HepG2 (cell line): Measurements from ENCODE around the gene STK25. TPM values are rescaled to one million over a fixed set of nuclear protein-coding genes. Genes with fewer than 3 reads are reported as not detected.
A peak's percentile ranks its signal among the peaks of the same experiment; 100 is the strongest.

Source experiments
- ARHGAP35 ChIP-seq: sonication (generic); formaldehyde crosslinking; IDR thresholded peaks from 2 replicates; pipeline ENCODE4 v1.9.0; 2022; ENCODE audit warnings: mild to moderate bottlenecking, inconsistent platforms, moderate library complexity, missing genetic modification reagents, borderline replicate concordance
- ARID3A ChIP-seq: IDR thresholded peaks from 2 replicates; pipeline ENCODE4 v1.6.1; 2012; ENCODE audit warnings: low read depth, low read length, improper control_type of control experiment
- ATF7-NPFF ChIP-seq: sonication (generic); formaldehyde crosslinking; IDR thresholded peaks from 2 replicates; pipeline ENCODE4 v1.8.1; 2023; ENCODE audit warnings: mild to moderate bottlenecking, low read depth, missing genetic modification reagents, moderate library complexity
- FOXO1 ChIP-seq: sonication (generic); formaldehyde crosslinking; IDR thresholded peaks from 2 replicates; pipeline ENCODE4 v1.4.0; 2020; ENCODE audit warnings: missing genetic modification reagents
- IKZF1 ChIP-seq: fragments of 450-650 bp; IDR thresholded peaks from 2 replicates; pipeline ENCODE4 v1.7.1; 2016
- KAT7 ChIP-seq: IDR thresholded peaks from 2 replicates; pipeline ENCODE4 v1.6.1; 2018; ENCODE audit warnings: borderline replicate concordance, missing compliant biosample characterization
- KLF12 ChIP-seq: sonication (generic); formaldehyde crosslinking; IDR thresholded peaks from 2 replicates; pipeline ENCODE4 v1.4.0; 2020; ENCODE audit warnings: missing genetic modification reagents, borderline replicate concordance
- KLF9 ChIP-seq: IDR thresholded peaks from 2 replicates; pipeline ENCODE4 v1.6.1; 2016; ENCODE audit warnings: low read depth
- PBX2 ChIP-seq: IDR thresholded peaks from 2 replicates; pipeline ENCODE4 v1.6.1; 2016; ENCODE audit warnings: control low read depth
- RBFOX2 ChIP-seq: fragments of 200-400 bp; formaldehyde crosslinking; IDR thresholded peaks from 2 replicates; pipeline ENCODE4 v1.6.1; 2017; ENCODE audit warnings: low read depth, mild to moderate bottlenecking, low read length
- RBM39 ChIP-seq: fragments of 200-400 bp; formaldehyde crosslinking; IDR thresholded peaks from one replicate; pipeline ENCODE4 v1.6.1; 2018; ENCODE audit warnings: antibody characterized with exemption, mild to moderate bottlenecking, low read depth, low read length; ENCODE audit not compliant: poor library complexity, severe bottlenecking
- RCOR2 ChIP-seq: IDR thresholded peaks from 2 replicates; pipeline ENCODE4 v1.6.1; 2016; ENCODE audit warnings: missing biosample characterization, missing genetic modification reagents
- STAG1 ChIP-seq: sonication (generic); formaldehyde crosslinking; IDR thresholded peaks from 2 replicates; pipeline ENCODE4 v1.4.0; 2020; ENCODE audit warnings: missing genetic modification reagents
- SYNCRIP ChIP-seq: fragments of 200-400 bp; formaldehyde crosslinking; IDR thresholded peaks from 2 replicates; pipeline ENCODE4 v1.6.1; 2018; ENCODE audit warnings: mild to moderate bottlenecking, low read depth, low read length; ENCODE audit not compliant: insufficient read depth
- THAP11 ChIP-seq: IDR thresholded peaks from 2 replicates; pipeline ENCODE4 v1.6.1; 2016; ENCODE audit warnings: missing biosample characterization, missing genetic modification reagents
- TIGD3 ChIP-seq: sonication (generic); formaldehyde crosslinking; IDR thresholded peaks from 2 replicates; pipeline ENCODE4 v1.5.1; 2020; ENCODE audit warnings: mild to moderate bottlenecking, missing genetic modification reagents, borderline replicate concordance
- ZNF230 ChIP-seq: sonication (generic); formaldehyde crosslinking; IDR thresholded peaks from 2 replicates; pipeline ENCODE4 v1.4.0; 2020; ENCODE audit warnings: mild to moderate bottlenecking, missing genetic modification reagents
- ZNF333 ChIP-seq: sonication (generic); formaldehyde crosslinking; IDR thresholded peaks from 2 replicates; pipeline ENCODE4 v1.4.0; 2020; ENCODE audit warnings: mild to moderate bottlenecking, missing genetic modification reagents, borderline replicate concordance
- ZNF607 ChIP-seq: sonication (generic); formaldehyde crosslinking; IDR thresholded peaks from 2 replicates; pipeline ENCODE4 v1.5.1; 2020; ENCODE audit warnings: missing genetic modification reagents, mild to moderate bottlenecking, borderline replicate concordance
- ZNF616 ChIP-seq: sonication (generic); formaldehyde crosslinking; IDR thresholded peaks from 2 replicates; pipeline ENCODE4 v1.5.0; 2020; ENCODE audit warnings: low read depth, mild to moderate bottlenecking, missing genetic modification reagents
- ZNF629 ChIP-seq: sonication (generic); formaldehyde crosslinking; conservative IDR thresholded peaks from 2 replicates; pipeline ENCODE4 v1.5.0; 2020; ENCODE audit warnings: missing genetic modification reagents
- ZNF652 ChIP-seq: IDR thresholded peaks from 2 replicates; pipeline ENCODE4 v1.6.1; 2016; ENCODE audit warnings: low read depth, borderline replicate concordance
- ZNF776 ChIP-seq: sonication (generic); formaldehyde crosslinking; IDR thresholded peaks from 2 replicates; pipeline ENCODE4 v1.4.0; 2020; ENCODE audit warnings: mild to moderate bottlenecking, missing genetic modification reagents
- ZNF782 ChIP-seq: sonication (generic); formaldehyde crosslinking; IDR thresholded peaks from 2 replicates; pipeline ENCODE4 v1.4.0; 2020; ENCODE audit warnings: missing genetic modification reagents, mild to moderate bottlenecking, borderline replicate concordance
- polyA plus RNA-seq, 8 experiments: library from polyadenylated mRNA; depleted of rRNA in 3 of 8; stranded (reverse) in 7 of 8; unstranded in 1 of 8; fragments of >200 nt; fragmentation: Illumina TruSeq in 4 of 8; extraction: Trizol in 4 of 8; gene quantifications; 2 replicates each; pipeline versions ENCODE4 v1.2.1 to v1.2.3, GENCODE V29; 2011 to 2016; ENCODE audit warnings: low read depth in 4 of 8, missing spikeins in 1 of 8, mixed read lengths in 1 of 8; ENCODE audit not compliant: insufficient read depth in 1 of 8
- total RNA-seq, 5 experiments: library from RNA; depleted of rRNA; stranded (reverse); fragments of >200 nt; fragmentation: Illumina TruSeq; extraction: Trizol; gene quantifications; 2 replicates each; pipeline ENCODE4 v1.2.3, GENCODE V29; 2016; ENCODE audit warnings: low read depth in 1 of 5
- TF ChIP-seq, protein P1 (sequence below): sonication (generic); formaldehyde crosslinking; conservative IDR thresholded peaks from 2 replicates; pipeline ENCODE4 v1.8.1; 2023; ENCODE audit warnings: missing genetic modification reagents

STK25 gene
- total and polyA plus RNA-seq, 2 of the 13 experiments (the other 11 are each of a cell fraction or from before 2014, with no cell fraction given), result 177 to 481 TPM

DNA sequence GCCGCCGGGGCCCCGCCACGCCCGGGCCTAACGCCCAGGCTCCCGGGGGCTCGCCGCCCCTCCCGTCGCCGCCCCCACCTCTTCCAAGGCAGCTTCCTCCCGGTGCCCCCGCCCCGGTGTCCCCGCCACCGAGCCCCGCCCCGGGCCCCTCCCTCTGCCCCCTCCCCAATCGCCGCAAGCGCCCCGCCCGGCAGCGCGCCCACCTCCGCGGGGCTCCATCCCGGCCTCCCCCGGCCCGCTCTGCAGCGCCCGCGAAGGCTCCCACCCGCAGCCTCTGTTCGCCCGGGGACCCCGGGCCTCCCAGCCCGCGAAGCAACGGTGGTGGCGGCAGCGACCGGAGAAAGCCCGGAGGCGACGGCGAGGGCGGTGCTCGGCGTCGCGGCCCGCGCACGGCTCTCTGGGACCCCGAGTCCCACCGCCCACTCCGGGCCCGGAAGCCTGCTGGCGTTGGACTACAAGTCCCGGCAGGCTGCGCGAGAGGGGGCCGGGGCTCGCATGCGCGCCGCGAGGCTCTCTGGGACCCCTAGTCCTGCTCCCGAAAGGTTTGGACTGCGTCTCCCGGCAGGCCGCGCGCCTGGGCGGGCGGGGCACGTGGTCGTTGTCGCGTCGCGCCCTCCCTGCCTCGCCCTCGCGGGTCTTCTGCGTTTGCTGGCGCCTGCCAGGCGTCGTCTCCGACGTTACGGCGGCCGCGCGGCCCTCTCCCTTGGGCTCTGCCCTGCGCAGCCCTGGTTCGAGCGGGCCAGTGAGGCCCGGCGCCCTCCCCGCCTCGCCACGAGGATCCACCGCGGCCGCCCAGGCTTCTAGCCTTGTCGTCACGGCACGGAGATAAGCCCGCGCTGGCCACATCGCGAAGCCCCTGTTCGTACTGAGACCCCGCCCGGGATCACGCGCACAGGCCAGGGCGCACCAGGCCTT is at the start of gene STK25 (continued):
- TF ChIP-seq ARID3A, result no peak
- TF ChIP-seq ZNF652 (CRISPR knock-in tag), result 0 out of 2 replicates have a peak, but pooled peaks have one; percentile 33
- peak; percentile 89 for TF ChIP-seq FOXO1
- TF ChIP-seq SYNCRIP, result no peak
- peak; percentile 99 for TF ChIP-seq ZNF782 (CRISPR knock-in tag)
- TF ChIP-seq ZNF776 (CRISPR knock-in tag), result peak; percentile 100
- peak; percentile 98 for TF ChIP-seq ZNF616 (CRISPR knock-in tag)
- peak; percentile 99 for TF ChIP-seq ZNF230 (CRISPR knock-in tag)
- TF ChIP-seq RBM39, result peak; percentile 89
- peak; percentile 60 for TF ChIP-seq ZNF629 (CRISPR knock-in tag)
- peak; percentile 98 for TF ChIP-seq ZNF333 (CRISPR knock-in tag)
- peak; percentile 100 for TF ChIP-seq ZNF607 (CRISPR knock-in tag)
- peak; percentile 96; the same call in 1 of the 2 replicates for TF ChIP-seq KLF9
- 0 out of 2 replicates have a peak, but pooled peaks have one; percentile 52 for TF ChIP-seq TIGD3
- peak; percentile 100 for TF ChIP-seq ARHGAP35 (CRISPR knock-in tag)
- TF ChIP-seq, protein P1, sequence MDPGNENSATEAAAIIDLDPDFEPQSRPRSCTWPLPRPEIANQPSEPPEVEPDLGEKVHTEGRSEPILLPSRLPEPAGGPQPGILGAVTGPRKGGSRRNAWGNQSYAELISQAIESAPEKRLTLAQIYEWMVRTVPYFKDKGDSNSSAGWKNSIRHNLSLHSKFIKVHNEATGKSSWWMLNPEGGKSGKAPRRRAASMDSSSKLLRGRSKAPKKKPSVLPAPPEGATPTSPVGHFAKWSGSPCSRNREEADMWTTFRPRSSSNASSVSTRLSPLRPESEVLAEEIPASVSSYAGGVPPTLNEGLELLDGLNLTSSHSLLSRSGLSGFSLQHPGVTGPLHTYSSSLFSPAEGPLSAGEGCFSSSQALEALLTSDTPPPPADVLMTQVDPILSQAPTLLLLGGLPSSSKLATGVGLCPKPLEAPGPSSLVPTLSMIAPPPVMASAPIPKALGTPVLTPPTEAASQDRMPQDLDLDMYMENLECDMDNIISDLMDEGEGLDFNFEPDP (CRISPR knock-in tag), result peak; percentile 100
- TF ChIP-seq RBFOX2, result peak; percentile 92
- TF ChIP-seq STAG1, result peak; percentile 17
- TF ChIP-seq KAT7 (CRISPR knock-in tag), result peak; percentile 97
- TF ChIP-seq RCOR2 (CRISPR knock-in tag), result peak; percentile 73; the same call in 1 of the 2 replicates
- no peak for TF ChIP-seq IKZF1
- peak; percentile 99 for TF ChIP-seq ATF7-NPFF (CRISPR knock-in tag)
- peak; percentile 92 for TF ChIP-seq KLF12 (CRISPR knock-in tag)
- TF ChIP-seq THAP11 (CRISPR knock-in tag), result peak; percentile 100
- no peak for TF ChIP-seq PBX2 (CRISPR knock-in tag)
